Vagina (tissue), 2 donors: Measurements from ENCODE around the gene CPB1. TPM values are rescaled to one million over a fixed set of nuclear protein-coding genes. Genes with fewer than 3 reads are reported as not detected.

Experiments used
- DNase-seq, 2 donors: peaks; one replicate each; pipeline ENCODE4 v3.0.0-alpha.2; 2017; ENCODE audit errors: extremely low spot score in 2 of 2
- H3K27ac ChIP-seq: fragments of 200-600 bp; sonication (generic); one replicate; pipeline ENCODE4 v1.5.1; 2019
- H3K27me3 ChIP-seq: fragments of 200-600 bp; sonication (generic); one replicate; pipeline ENCODE4 v1.5.1; 2019
- H3K36me3 ChIP-seq, 2 donors: fragments of 200-600 bp; sonication (generic); one replicate each; pipeline ENCODE4 v1.5.1; 2017 to 2019
- H3K4me1 ChIP-seq: fragments of 200-600 bp; sonication (generic); one replicate; pipeline ENCODE4 v1.5.1; 2019
- H3K4me3 ChIP-seq, 2 donors: fragments of 200-600 bp; sonication (generic); 1 replicate in 1 of 2; 2 replicates in 1 of 2; pipeline ENCODE4 v1.5.1; 2016 to 2019
- H3K9me3 ChIP-seq: fragments of 200-600 bp; sonication (generic); one replicate; pipeline ENCODE4 v1.5.1; 2019
- POLR2A ChIP-seq, 2 donors: fragments of 450-650 bp; IDR thresholded peaks; one replicate each; pipeline ENCODE4 v1.6.1; 2017; ENCODE audit warnings: antibody characterized with exemption in 2 of 2, mild to moderate bottlenecking in 2 of 2, moderate library complexity in 2 of 2
- POLR2AphosphoS5 ChIP-seq, 2 donors: sonication (generic); formaldehyde crosslinking; IDR thresholded peaks; one replicate each; pipeline ENCODE4 v1.9.0; 2017; ENCODE audit warnings: antibody characterized with exemption in 2 of 2, mild to moderate bottlenecking in 2 of 2, low read depth in 1 of 2; ENCODE audit not compliant: insufficient read depth in 1 of 2
- intact Hi-C: fragments of 100-400 bp; cut with DNase I; formaldehyde crosslinking; loops from one replicate; pipeline ENCODE4 v1.15.1; 2023
- total RNA-seq: library from RNA; depleted of rRNA; stranded (reverse); fragments of >200 nt; gene quantifications from one replicate; pipeline ENCODE4 v1.2.3, GENCODE V29; 2016
- TF ChIP-seq, protein P1 (sequence below), 3 experiments: fragments of 450-650 bp in 2 of 3; fragments of 200-600 bp in 1 of 3; sonication (generic) in 1 of 3; IDR thresholded peaks; one replicate each; pipeline ENCODE4 v1.5.1; 2017 to 2019; ENCODE audit warnings: antibody characterized with exemption in 3 of 3, mild to moderate bottlenecking in 2 of 3, moderate library complexity in 2 of 3

The CPB1 gene
- total RNA-seq, 1 donor from 2014 or later: 1.7 TPM

DNA sequence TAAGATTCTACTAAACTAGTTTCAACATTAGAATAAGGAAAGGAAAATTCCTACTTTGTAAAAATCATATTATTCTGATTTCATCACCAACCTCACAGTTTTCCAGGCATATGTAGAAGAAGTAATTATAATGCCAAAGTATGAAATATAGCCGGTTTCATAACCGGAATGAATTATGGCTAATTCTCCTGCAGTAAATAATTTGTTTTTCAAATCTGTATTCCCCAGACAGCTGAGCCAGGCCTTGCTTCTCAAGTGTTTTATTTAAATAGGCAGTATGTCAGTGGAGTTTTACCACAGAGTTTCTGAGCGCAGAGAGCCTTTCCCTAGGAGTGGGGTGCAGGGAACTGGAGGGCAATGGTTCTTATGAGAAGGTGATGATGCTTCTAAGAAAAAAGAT lies 28.8 kb downstream of the CPB1 start:
- Histone ChIP-seq H3K27me3 (no peaks in the 10 kb centered on the region), H3K27ac (no peak overlapping the region), H3K4me3 (no peak overlapping the region), H3K9me3 (no peaks in the 10 kb centered on the region), H3K36me3 (no peaks in the 10 kb centered on the region), H3K4me1 (no peaks in the 10 kb centered on the region)
- TF ChIP-seq, protein P1, sequence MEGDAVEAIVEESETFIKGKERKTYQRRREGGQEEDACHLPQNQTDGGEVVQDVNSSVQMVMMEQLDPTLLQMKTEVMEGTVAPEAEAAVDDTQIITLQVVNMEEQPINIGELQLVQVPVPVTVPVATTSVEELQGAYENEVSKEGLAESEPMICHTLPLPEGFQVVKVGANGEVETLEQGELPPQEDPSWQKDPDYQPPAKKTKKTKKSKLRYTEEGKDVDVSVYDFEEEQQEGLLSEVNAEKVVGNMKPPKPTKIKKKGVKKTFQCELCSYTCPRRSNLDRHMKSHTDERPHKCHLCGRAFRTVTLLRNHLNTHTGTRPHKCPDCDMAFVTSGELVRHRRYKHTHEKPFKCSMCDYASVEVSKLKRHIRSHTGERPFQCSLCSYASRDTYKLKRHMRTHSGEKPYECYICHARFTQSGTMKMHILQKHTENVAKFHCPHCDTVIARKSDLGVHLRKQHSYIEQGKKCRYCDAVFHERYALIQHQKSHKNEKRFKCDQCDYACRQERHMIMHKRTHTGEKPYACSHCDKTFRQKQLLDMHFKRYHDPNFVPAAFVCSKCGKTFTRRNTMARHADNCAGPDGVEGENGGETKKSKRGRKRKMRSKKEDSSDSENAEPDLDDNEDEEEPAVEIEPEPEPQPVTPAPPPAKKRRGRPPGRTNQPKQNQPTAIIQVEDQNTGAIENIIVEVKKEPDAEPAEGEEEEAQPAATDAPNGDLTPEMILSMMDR (IDR thresholded peaks at IDR 0.05): no peak
- TF ChIP-seq POLR2A (IDR thresholded peaks at IDR 0.05) (no peak), POLR2AphosphoS5 (IDR thresholded peaks at IDR 0.05; ENCODE audit: insufficient read depth in 1 of 2, low read depth in 1 of 2) (no peak)
- intact Hi-C loops: no loop called here
- no peak for DNase-seq

DNA sequence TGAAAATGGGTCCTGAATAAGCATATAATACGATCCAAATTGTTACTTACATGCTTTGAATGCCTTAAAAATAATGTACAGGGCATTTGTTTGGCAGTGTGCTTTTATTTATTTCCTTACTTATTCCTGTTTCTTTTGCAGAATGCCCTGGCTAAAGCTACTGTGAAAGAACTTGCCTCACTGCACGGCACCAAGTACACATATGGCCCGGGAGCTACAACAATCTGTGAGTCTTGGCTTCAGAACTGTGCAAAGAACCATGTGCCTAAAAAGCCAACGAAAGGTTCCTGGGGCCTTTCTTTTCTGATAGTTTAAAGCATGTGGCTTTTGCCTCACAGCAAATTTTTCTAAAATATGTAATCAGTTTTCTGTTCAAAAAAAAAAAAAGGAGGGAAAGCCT lies 29.7 kb downstream of the CPB1 start:
- no peaks in the 10 kb centered on the region for H3K9me3 ChIP-seq
- H3K4me1 ChIP-seq: no peaks in the 10 kb centered on the region
- H3K27me3 ChIP-seq: no peaks in the 10 kb centered on the region
- H3K36me3 ChIP-seq: no peaks in the 10 kb centered on the region
- no peak overlapping the region for H3K27ac ChIP-seq
- TF ChIP-seq, protein P1 (IDR thresholded peaks at IDR 0.05): no peak
- intact Hi-C loops: no loop called here
- no peak for DNase-seq
- no peak overlapping the region for H3K4me3 ChIP-seq

DNA sequence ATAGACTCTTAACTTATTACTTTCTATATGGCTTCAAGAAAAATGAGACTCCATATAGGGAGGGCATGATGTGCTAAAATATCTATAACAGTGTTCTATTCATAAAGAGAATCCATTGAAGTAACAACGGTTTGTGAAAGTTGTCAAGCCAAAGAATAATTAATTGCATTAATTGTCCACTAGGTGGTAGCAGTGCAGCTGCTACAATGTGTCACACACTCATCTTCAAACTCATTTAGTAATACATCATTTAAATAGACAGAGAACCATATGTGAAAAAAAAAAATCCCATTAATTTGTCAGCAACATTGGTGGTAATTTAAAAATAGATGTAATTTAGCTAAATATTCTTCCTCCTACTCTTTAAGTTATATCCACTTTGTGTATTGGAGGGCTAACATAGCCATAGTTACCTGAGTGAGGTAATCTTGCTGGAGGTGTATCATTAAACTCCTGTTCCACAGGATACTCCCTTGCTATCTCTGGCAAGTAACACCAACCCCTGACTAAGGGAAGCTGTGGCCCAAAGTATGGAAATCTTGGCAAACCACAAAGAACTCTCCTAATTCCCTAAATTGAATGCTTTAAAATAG lies 33.8 kb downstream of the CPB1 start:
- Histone ChIP-seq H3K9me3 (no peaks in the 10 kb centered on the region), H3K27ac (no peak overlapping the region), H3K27me3 (no peaks in the 10 kb centered on the region), H3K36me3 (no peaks in the 10 kb centered on the region), H3K4me3 (no peak overlapping the region), H3K4me1 (no peaks in the 10 kb centered on the region)
- no peak for TF ChIP-seq POLR2AphosphoS5 (IDR thresholded peaks at IDR 0.05; ENCODE audit: insufficient read depth in 1 of 2, low read depth in 1 of 2)
- no peak for TF ChIP-seq POLR2A (IDR thresholded peaks at IDR 0.05)
- TF ChIP-seq, protein P1 (IDR thresholded peaks at IDR 0.05): peak; percentile 49 to 73 (median 64)
- DNase-seq: no peak
- intact Hi-C loops: loop anchor here (10.0 kb wide), 1 partner anchor 83 kb away; no protein-coding TSS in a partner anchor

DNA sequence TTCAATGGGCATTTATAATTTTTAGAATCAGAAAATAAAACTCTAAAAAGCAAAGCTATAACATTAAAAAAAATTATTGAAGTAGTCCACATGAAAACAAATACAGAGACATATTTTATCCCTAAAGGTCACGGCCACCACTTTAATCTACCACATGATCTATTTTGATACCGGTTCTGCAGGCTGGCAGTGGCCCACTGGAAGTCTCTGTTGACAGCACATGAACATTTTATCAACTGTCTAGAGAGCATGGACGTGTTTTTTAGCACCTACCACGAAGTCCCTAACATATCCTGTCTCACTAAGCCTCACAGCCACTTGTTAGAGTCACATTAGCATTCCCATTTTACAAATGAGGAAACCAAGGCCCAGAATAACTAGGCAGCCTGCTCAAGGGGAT lies 35.7 kb downstream of the CPB1 start:
- no peaks in the 10 kb centered on the region for H3K27me3 ChIP-seq
- intact Hi-C loops: loop anchor here (10.0 kb wide), 1 partner anchor 82 kb away; no protein-coding TSS in a partner anchor

DNA sequence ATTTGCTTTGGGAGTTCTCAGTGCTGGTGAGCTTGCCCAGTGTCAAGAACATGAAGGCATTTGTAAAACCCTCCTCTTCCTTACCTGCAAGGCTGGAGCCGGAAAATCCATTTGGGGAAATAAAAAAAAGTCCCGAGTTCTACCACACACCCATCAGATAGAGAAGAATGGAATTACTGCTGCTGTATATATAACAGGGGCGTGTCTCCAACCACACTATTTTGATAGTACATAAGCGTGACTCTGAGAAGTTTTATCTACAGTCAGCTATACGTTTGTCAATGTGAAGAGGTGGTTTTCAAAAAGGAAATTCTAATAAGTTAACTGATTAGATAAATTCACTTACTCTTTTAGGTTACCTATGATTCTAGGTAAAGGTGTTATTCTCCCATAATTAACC lies 36.2 kb downstream of the CPB1 start:
- H3K9me3 ChIP-seq: no peaks in the 10 kb centered on the region
- no peaks in the 10 kb centered on the region for H3K27me3 ChIP-seq
- H3K4me1 ChIP-seq: no peaks in the 10 kb centered on the region
- no peak for DNase-seq
- no peak overlapping the region for H3K4me3 ChIP-seq
- no peaks in the 10 kb centered on the region for H3K36me3 ChIP-seq
- H3K27ac ChIP-seq: no peak overlapping the region
- intact Hi-C loops: loop anchor here (10.0 kb wide), 1 partner anchor 81 kb away; no protein-coding TSS in a partner anchor
- TF ChIP-seq POLR2A (IDR thresholded peaks at IDR 0.05): no peak
- TF ChIP-seq POLR2AphosphoS5 (IDR thresholded peaks at IDR 0.05; ENCODE audit: insufficient read depth in 1 of 2, low read depth in 1 of 2): no peak
- TF ChIP-seq, protein P1 (IDR thresholded peaks at IDR 0.05): no peak

More for the DNA sequence above, 35.7 kb downstream of the CPB1 start:
- Histone ChIP-seq H3K27ac (no peak overlapping the region), H3K9me3 (no peaks in the 10 kb centered on the region), H3K4me3 (no peak overlapping the region), H3K36me3 (no peaks in the 10 kb centered on the region), H3K4me1 (no peaks in the 10 kb centered on the region)
- no peak for DNase-seq
- TF ChIP-seq, protein P1 (IDR thresholded peaks at IDR 0.05): no peak
- TF ChIP-seq POLR2AphosphoS5 (IDR thresholded peaks at IDR 0.05; ENCODE audit: insufficient read depth in 1 of 2, low read depth in 1 of 2) (no peak), POLR2A (IDR thresholded peaks at IDR 0.05) (no peak)
